Caco-2 (cell line): Measurements from ENCODE around the gene WDPCP. TPM values are rescaled to one million over a fixed set of nuclear protein-coding genes. Genes with fewer than 3 reads are reported as not detected.
"Not testable (repeated sequence)": the region's sequence is repeated elsewhere in the genome, so short reads cannot be mapped to it uniquely, and the experiment has no call there.

Source experiments
- BruUV-seq: library from RNA; stranded (reverse); fragments of 400-500 nt; replicated peaks from 2 replicates; lab custom pipeline; 2021; lab: Mats Ljungman, UMichigan
- CTCF ChIA-PET: fragments of 300-600 bp; sonication (Branson Sonifier 250); formaldehyde crosslinking; loops from one replicate; lab custom pipeline; 2022; ENCODE audit warnings: antibody characterized with exemption; lab: Charles Lee
- POLR2A ChIA-PET: fragments of 300-600 bp; sonication (Branson Sonifier 250); formaldehyde crosslinking; loops from one replicate; lab custom pipeline; 2022; ENCODE audit warnings: antibody characterized with exemption; lab: Charles Lee
- DNase-seq, 2 experiments: peaks; one replicate each; pipeline versions ENCODE4 v3.0.0 to v3.0.0-alpha.2; 2020 to 2022
- H3K27me3 ChIP-seq: replicated peaks from 2 replicates; pipeline ENCODE4 v1.6.0; 2011; ENCODE audit warnings: low read length; ENCODE audit not compliant: control insufficient read depth, insufficient read depth
- H3K36me3 ChIP-seq: 2 replicates; pipeline ENCODE4 v1.5.1; 2011; ENCODE audit warnings: low read length; ENCODE audit not compliant: control insufficient read depth, insufficient read depth
- H3K4me1 ChIP-seq: fragments of 250-450 bp; sonication (Bioruptor Pico); 2 replicates; pipeline ENCODE4 v1.5.1; 2020; ENCODE audit warnings: mild to moderate bottlenecking
- H3K4me3 ChIP-seq: 2 replicates; pipeline ENCODE4 v1.5.1; 2011; ENCODE audit warnings: low read depth, mild to moderate bottlenecking, control low read depth, low read length
- H3K9me3 ChIP-seq: fragments of 250-450 bp; sonication (Bioruptor Pico); 2 replicates; pipeline ENCODE4 v1.5.1; 2020; ENCODE audit warnings: mild to moderate bottlenecking, moderate library complexity
- H3K27ac Mint-ChIP-seq: one replicate; pipeline ENCODE4 v1.8.0; 2022; ENCODE audit warnings: mixed read lengths; ENCODE audit not compliant: unreplicated experiment
- H3K27me3 Mint-ChIP-seq: one replicate; pipeline ENCODE4 v1.8.0; 2022; ENCODE audit warnings: mixed read lengths; ENCODE audit not compliant: insufficient read depth, unreplicated experiment
- H3K36me3 Mint-ChIP-seq: one replicate; pipeline ENCODE4 v1.8.0; 2022; ENCODE audit warnings: mild to moderate bottlenecking, mixed read lengths; ENCODE audit not compliant: insufficient read depth, unreplicated experiment
- H3K4me1 Mint-ChIP-seq: one replicate; pipeline ENCODE4 v1.8.0; 2022; ENCODE audit warnings: low read depth, mixed read lengths; ENCODE audit not compliant: unreplicated experiment
- H3K4me3 Mint-ChIP-seq: one replicate; pipeline ENCODE4 v1.8.0; 2022; ENCODE audit warnings: mild to moderate bottlenecking, moderate library complexity, mixed read lengths; ENCODE audit not compliant: unreplicated experiment
- H3K9me3 Mint-ChIP-seq: one replicate; pipeline ENCODE4 v1.8.0; 2022; ENCODE audit warnings: mixed read lengths; ENCODE audit not compliant: unreplicated experiment
- intact Hi-C: fragments of 100-400 bp; cut with micrococcal nuclease; formaldehyde crosslinking; loops from one replicate; pipeline ENCODE4 v1.10.0; 2022; ENCODE audit not compliant: unreplicated experiment
- total RNA-seq: library from RNA; stranded (reverse); gene quantifications from 2 replicates; pipeline ENCODE4 v1.2.3, GENCODE V29; 2022
- TF ChIP-seq, protein P1 (sequence below), 2 experiments: fragments of 200-600 bp in 1 of 2; IDR thresholded peaks; 1 replicate in 1 of 2; 2 replicates in 1 of 2; pipeline versions ENCODE4 v1.5.1 to v1.8.0; 2011 to 2022; ENCODE audit warnings: antibody characterized with exemption in 1 of 2, control low read depth in 1 of 2, inconsistent platforms in 1 of 2, low read depth in 1 of 2, low read length in 1 of 2, mild to moderate bottlenecking in 1 of 2, moderate library complexity in 1 of 2; ENCODE audit not compliant: insufficient read depth in 1 of 2, severe bottlenecking in 1 of 2, unreplicated experiment in 1 of 2

Gene WDPCP
- total RNA-seq, 1 experiment from 2014 or later: 16.2 TPM

DNA sequence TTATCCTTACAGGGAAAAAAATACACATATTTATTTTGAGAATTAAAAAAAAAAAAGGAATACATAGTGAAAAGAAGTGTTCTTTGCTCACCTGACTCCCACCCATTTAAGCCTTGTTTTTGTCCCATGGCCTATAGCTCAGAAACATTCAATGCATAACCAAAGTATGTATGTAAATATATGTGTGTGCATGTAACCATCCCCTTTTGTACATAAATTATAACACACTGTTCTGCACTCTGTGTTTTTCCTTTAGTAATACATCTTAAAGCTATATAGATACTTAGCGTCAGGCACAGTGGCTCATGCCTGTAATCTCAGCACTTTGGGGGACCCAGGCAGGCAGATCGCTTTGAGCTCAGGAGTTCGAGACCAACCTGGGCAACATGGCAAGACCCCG, 22.2 kb upstream of the WDPCP start:
- DNase-seq: no peak
- peaks cover 36% of the 10 kb centered on the region for H3K4me1 Mint-ChIP-seq
- no peaks in the 10 kb centered on the region for H3K36me3 ChIP-seq
- ChIA-PET CTCF (interaction anchor here (0.6 kb wide), 1 partner anchor 728 kb away, joined by 3 read pairs; no protein-coding TSS in a partner anchor), POLR2A (interaction anchor here (0.9 kb wide), 1 partner anchor 22 kb away, joined by 4 read pairs; the partner anchor contains the start of genes MDH1 and WDPCP)
- TF ChIP-seq, protein P1, sequence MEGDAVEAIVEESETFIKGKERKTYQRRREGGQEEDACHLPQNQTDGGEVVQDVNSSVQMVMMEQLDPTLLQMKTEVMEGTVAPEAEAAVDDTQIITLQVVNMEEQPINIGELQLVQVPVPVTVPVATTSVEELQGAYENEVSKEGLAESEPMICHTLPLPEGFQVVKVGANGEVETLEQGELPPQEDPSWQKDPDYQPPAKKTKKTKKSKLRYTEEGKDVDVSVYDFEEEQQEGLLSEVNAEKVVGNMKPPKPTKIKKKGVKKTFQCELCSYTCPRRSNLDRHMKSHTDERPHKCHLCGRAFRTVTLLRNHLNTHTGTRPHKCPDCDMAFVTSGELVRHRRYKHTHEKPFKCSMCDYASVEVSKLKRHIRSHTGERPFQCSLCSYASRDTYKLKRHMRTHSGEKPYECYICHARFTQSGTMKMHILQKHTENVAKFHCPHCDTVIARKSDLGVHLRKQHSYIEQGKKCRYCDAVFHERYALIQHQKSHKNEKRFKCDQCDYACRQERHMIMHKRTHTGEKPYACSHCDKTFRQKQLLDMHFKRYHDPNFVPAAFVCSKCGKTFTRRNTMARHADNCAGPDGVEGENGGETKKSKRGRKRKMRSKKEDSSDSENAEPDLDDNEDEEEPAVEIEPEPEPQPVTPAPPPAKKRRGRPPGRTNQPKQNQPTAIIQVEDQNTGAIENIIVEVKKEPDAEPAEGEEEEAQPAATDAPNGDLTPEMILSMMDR (IDR thresholded peaks at IDR 0.05; ENCODE audit: insufficient read depth in 1 of 2, low read depth in 1 of 2, low read length in 1 of 2, severe bottlenecking in 1 of 2, unreplicated experiment in 1 of 2): no peak
- H3K4me1 ChIP-seq: peaks cover 17% of the 10 kb centered on the region
- no peaks in the 10 kb centered on the region for H3K9me3 ChIP-seq
- no peak overlapping the region for H3K27ac Mint-ChIP-seq
- H3K36me3 Mint-ChIP-seq: peaks cover 33% of the 10 kb centered on the region
- no peak overlapping the region for H3K4me3 ChIP-seq
- no peaks in the 10 kb centered on the region for H3K27me3 ChIP-seq
- no peak overlapping the region for H3K4me3 Mint-ChIP-seq
- H3K27me3 Mint-ChIP-seq: no peaks in the 10 kb centered on the region
- no TSS peak for BruUV-seq
- intact Hi-C loops: loop anchor here (5.0 kb wide), 2 partner anchors 127 to 232 kb away; partner anchors contain the start of gene UGP2
- peaks cover 10% of the 10 kb centered on the region for H3K9me3 Mint-ChIP-seq

DNA sequence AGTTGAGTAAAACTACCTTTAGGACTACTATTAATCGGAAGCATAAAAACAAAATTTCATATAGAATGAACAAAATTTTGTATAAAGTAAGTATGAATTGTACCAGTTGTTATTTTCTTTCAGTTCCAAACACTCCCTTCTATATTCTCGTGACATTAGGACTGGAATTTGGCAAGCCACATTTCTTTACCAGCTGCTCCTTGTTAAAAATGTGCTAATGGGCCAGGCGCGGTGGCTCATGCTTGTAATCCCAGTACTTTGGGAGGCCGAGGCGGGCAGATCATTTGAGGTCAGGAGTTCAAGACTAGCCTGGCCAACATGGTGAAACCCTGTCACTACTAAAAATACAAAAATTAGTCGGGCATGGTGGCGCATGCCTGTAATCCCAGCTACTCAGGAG, 20.6 kb upstream of the WDPCP start:
- Mint-ChIP-seq H3K36me3 (peaks cover 33% of the 10 kb centered on the region), H3K4me1 (peaks cover 22% of the 10 kb centered on the region)
- H3K27me3 ChIP-seq, BruUV-seq, H3K27me3 Mint-ChIP-seq, H3K4me3 ChIP-seq, H3K36me3 ChIP-seq, POLR2A ChIA-PET, H3K4me3 Mint-ChIP-seq, H3K9me3 Mint-ChIP-seq, DNase-seq, CTCF ChIA-PET, H3K9me3 ChIP-seq, H3K27ac Mint-ChIP-seq, intact Hi-C loops: not testable (repeated sequence)
- H3K4me1 ChIP-seq: peaks cover 10% of the 10 kb centered on the region

DNA sequence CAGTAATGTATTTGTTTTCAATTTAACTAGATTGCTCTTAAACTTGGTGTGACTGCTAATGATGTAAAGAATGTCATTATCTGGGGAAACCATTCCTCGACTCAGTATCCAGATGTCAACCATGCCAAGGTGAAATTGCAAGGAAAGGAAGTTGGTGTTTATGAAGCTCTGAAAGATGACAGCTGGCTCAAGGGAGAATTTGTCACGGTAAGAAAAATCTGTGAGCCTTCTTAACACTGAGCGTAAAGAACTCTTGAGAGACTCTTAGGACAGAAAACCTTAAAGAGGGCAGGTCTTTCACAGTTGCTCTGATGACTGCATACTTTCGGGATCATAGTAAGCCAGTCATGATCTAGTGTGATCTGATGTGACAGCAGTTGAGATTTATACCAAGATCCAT, 16.4 kb upstream of the WDPCP start:
- no peak overlapping the region for H3K4me3 Mint-ChIP-seq
- no peak overlapping the region for H3K4me3 ChIP-seq
- BruUV-seq: no TSS peak

More for the DNA sequence above, 16.4 kb upstream of the WDPCP start:
- H3K27me3 ChIP-seq: no peaks in the 10 kb centered on the region
- peaks cover 6% of the 10 kb centered on the region for H3K4me1 Mint-ChIP-seq
- no peak for DNase-seq
- ChIA-PET POLR2A (no interaction called here), CTCF (no interaction called here)
- H3K9me3 Mint-ChIP-seq: no peaks in the 10 kb centered on the region
- H3K27me3 Mint-ChIP-seq: no peaks in the 10 kb centered on the region
- H3K27ac Mint-ChIP-seq: no peak overlapping the region
- intact Hi-C loops: no loop called here
- H3K9me3 ChIP-seq: no peaks in the 10 kb centered on the region
- peaks cover 1% of the 10 kb centered on the region; the same call in 1 of the 2 replicates for H3K36me3 ChIP-seq
- TF ChIP-seq, protein P1 (IDR thresholded peaks at IDR 0.05; ENCODE audit: insufficient read depth in 1 of 2, low read depth in 1 of 2, low read length in 1 of 2, severe bottlenecking in 1 of 2, unreplicated experiment in 1 of 2): no peak
- peaks cover 22% of the 10 kb centered on the region for H3K4me1 ChIP-seq
- peaks cover 60% of the 10 kb centered on the region for H3K36me3 Mint-ChIP-seq
